ENCODE results near the gene ZNF892.

The ZNF892 gene

DNA sequence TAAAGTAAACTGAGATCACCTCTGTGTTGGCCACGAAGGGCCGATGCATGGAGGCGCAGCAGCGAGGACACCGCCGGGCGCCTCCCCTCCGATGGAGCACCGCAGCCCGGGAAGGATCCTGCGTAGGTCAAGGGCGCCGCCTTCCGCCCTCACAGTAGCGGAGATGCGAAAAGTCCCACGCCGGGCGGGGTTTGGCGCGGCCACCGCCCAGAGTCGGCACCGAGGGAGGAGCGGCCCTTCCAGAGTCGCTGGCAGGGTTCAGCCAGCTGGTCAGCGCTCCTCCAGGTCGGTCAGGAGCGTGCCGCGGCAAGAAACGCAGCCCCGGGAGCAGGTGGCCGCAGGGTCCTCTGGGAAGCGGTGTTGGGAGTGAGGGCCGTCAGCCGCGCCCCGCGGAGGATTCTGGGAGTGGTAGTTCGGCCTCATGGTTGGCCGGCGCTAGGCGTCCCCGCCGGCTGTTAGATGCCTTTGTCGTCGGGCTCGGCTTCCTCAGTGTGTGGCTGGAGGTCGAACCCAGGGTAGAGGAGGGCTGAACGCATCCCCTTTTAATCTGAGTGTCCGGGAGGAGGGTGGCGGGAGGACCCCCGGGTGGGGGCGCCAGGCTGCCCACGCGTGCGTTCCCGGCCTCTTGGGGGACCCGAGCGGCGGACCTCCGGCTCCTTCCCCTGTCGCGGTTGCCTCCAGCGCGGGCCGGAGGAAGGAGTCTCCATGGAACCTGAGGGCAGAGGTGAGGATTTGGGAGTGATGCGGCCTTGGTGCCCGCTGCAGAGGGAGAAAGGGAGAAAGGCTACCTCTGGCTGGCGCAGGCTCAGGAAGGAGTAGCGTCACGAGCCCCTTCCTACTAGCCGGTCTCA, at the start of gene ZNF892:
Gene ZNF892 (plus strand): TSS at position 411 of the 851 bp plus-strand sequence. CDS start 295 bp downstream, at position 706.
- DNase-seq = peak; percentile 83

DNA sequence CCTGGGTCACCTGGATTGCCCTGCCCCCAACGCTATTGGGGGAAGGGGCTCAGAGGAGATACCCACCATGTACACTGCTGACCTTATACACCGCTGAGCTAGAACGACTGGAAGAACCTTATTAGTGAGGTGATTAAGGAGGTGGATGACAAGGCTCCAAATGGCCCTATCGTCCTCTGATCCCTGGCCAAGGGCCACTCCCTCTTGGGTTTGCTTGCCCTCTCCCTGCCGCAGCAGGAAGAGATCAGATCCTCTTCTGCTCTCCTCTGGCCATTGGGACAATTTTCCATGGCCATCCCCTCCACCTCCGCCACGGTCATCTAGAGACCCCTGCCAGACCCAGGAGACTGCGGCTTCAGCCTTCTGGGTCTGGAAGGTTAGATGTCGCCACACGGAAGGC, 48.9 kb upstream of the ZNF892 start:
- DNase-seq = no peak

DNA sequence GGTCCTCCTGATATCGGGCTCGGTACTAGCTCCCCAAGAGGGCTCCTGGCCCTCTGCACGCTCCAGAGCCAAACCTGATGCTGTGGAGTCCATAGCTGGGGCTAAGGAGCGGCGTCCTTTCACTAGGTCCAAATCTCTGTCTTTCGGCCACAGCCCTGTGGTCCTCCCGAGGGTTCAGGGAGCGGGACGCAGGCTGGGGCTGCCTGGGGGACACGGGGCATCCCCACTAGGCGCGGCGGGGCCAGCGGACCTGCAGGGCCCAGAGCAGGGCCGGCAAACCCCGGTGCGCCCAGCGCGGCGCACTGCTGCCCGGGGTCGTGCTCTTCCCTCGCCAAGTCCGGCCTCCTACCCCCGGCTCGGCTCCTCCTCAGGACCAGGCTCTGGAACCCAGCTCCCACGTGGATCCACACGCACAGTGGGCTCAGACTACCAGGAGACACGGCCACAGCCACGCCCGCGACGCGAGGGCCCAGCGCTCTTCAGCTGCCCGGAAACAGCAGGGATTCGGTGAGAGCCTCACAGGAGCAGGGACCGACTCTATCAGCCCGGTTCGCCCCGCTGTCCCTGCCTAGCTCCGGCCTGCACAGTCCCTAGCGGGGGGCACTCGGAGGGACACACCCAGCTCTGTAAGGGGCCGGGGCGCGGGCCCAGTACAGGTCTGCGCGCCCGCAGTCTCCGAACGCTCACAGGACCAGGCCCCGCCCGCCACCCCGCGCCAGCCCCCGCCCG, 48.3 kb upstream of the ZNF892 start:
- peak; percentile 31 for DNase-seq

DNA sequence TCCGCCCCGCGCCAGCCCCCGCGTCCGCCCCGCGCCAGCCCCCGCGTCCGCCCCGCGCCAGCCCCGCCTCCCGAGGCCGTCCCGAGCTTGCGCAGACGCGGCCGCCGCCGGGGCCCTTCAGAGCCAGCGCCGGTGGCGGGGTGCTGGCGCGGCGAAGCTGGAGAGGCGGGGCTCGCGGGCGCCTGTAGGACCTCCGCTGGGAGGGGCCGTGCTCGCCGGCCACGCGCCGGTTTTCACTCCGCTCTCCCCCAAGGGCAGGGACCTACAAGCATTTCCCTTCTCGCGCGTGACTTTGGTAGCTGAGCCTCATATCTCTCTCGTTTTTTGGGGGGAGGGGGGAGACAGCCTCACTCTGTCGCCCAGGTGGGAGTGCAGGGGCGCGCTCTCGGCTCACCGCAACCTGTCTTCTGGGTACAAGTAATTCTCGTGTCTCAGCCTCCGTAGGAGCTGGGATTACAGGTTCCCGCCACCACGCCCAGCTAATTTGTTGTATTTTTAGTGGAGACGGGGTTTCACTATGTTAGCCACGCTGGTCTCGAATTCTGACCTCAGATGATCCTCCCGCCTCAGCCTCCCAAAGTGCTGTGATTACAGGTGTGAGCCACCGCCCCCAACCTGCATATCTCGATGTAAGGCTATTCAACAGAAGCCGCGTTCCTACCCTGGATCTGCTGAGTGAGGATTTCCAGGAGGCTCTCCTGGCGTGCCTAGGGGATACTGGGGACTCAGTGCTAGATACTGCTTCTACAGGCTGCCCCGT, 47.5 kb upstream of the ZNF892 start, which contains the start of gene ZNF514:
Gene ZNF514 (minus strand): TSS at position 159 of the 760 bp plus-strand sequence. CDS start 6,595 bp downstream, outside the sequence.
- DNase-seq = peak; percentile 74

DNA sequence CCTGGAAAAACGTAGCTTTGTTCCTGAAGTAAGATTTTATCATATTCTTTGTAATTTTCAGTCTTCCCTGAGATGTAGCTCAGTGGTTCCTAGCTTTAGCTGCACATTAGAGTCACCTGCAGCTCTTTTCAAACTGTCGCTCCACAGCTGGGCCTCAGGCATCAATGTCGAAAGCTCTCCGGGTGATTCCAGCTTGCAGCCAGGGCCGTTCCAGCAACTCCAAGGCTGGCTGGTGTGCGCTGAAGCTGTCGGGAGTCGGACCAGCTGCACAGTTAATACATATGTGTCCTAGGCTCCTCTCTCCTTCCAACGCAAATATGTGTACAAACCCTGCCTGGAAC, 42.3 kb upstream of the ZNF892 start:
- no peak for DNase-seq

DNA sequence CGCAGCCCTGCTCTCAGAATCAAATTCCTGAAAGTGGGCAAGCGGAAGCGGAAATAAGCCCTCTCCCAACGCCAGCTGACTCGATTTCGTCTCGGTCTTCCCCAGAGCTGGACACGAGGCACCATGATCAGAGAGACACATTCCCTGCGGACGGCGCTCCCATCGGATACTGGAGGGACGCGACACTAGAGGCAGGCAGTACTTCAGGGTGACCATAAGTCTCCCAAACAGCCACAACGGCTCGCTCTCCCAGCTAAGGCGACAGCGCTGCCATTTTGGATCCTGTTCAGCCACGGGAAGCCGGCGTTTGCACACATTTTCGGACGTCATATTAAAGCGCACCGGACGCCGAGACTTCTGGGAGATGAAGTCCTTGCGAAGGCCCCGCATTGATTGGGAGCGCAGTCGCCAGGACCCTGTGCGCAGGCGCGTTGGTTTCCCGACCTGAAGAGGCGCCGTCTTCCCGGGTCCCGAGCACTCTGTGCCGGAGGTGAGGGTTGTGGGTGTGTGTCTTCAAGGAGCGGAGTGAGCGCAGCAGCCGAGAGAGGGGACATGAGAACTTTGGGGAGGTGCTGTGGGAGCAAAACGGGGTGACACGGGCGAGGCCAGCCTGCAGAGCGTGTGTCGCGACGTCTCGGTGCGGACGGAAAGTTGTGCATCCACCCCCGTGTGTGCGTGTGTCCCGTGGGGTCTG, 41.8 kb upstream of the ZNF892 start, which contains the start of gene ZNF2:
Gene ZNF2 (plus strand): TSS at position 439 of the 694 bp plus-strand sequence. CDS start 10,418 bp downstream, outside the sequence.
- DNase-seq = peak; percentile 98

DNA sequence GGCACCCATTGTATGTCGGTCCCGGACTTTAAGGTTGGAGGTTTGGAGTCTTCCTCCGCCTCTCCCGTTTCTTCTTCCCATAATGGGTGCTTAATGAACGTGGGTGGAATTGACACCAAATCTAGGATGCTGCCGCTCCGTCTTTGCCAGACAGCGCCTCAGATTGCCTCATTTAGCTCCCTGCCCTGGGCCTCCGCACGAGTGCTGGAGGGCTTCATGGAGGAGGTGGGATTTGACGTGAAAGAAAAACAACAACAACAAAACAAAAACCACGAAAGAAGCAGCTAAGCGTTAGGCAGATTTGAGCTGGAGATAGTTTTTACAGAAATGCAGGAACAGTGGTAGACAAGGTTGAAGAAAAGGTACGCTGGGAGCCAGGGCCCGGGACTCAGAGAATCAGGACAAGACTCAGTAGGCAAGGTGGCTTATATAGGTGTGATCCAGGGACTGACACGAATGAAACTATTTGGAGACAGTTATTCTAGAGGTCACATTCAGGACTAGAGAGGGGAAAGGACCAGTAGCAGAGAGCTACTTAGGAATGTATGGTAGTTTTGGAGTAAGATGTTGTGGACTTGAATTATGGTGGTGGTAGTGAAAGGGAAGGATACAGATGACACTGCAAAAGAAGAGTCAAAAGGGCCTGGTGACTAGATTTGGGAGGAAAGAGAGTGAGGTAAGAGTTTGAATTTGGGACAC, 41.1 kb upstream of the ZNF892 start:
- no peak for DNase-seq

DNA sequence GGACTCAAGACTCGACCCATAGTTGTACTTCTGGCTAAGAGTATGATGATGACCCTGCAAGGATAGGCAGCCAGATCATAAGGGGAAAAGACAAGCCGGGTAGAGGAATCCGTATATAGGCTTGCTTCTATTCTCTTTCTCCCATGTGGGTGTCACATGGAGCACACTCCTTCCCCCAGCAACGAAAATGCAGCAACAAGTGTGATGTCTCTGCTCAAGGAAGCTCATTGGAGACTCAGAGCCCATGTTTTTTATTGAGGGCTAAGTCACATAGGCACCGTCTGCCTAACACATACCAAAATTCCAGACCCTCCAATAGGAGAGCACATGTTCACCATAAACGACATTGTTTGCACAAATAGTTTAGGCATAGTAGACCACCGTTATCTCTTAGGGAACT, 35.4 kb upstream of the ZNF892 start:
- no peak for DNase-seq

DNA sequence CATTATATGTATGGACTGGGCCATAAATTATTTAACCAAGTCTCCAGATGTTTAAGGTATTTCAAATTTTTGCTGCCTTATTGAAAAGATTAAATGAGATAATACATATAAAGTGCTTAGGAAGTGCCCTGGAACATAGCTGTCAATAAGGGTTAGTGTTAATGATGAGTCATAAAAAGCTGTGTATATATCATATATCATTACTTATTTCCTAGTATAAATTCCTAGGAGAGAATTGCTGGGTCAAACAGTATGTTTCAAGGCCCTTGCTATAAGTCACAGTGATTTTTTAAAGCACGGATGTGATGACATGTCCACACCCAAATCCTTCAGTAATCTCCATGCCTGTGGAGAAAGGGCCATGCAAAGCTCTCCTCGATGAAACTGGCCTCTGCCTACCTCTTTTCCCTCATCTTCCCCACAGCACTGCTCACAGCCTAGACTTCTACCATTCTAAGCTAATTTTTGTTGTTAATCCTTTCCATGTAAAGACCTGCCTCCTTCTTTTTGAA, 33.2 kb upstream of the ZNF892 start:
- no peak for DNase-seq

DNA sequence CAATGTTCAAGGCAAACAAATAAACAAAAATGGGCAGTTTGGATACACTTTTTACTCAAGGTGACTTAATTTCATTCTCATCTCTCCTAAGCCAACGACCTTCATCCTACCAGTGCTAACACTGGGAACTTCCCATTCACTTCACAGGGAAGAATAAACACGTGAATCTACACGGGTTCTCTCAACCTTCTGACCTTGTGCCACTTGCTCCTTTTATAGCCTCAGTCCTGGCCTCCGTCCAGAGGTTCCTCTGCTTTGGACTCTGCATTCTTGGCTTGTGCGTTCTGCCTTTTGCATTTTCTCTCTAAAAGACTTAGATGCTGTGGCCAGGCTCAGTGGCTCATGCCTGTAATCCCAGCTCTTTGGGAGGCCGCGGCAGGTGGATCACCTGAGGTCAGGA, 27.9 kb upstream of the ZNF892 start:
- no peak for DNase-seq

DNA sequence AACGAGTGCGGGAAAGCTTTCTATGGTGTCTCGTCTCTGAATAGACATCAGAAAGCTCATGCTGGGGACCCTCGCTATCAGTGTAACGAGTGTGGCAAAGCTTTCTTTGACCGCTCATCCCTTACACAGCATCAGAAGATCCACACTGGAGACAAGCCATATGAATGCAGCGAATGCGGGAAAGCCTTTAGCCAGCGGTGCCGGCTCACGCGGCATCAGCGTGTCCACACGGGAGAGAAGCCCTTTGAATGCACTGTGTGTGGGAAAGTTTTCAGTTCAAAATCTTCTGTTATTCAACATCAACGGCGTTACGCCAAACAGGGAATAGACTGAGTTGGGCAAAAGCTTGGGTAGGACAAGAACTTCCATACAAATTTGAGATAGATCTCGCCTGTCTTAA, 25.5 kb upstream of the ZNF892 start:
- no peak for DNase-seq

DNA sequence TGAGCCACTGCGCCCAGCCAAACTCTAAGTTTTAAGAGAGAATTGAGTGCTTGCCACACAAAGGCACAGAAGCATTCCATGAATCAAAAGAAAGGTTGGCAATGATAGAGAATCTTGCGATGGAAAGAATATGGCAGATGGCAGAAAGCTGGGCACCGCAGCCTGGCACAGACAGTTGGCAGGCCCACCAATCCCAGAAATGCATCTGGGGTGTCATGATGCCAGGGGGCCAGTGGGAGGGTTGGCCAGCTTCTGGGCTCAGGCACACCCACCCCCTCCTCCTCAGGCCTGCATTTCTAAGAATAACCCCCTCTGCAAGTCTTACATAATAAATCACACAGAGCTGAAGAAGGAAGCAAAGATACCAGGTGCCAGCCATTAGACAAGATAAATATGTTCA, 22.1 kb upstream of the ZNF892 start:
- DNase-seq = no peak

DNA sequence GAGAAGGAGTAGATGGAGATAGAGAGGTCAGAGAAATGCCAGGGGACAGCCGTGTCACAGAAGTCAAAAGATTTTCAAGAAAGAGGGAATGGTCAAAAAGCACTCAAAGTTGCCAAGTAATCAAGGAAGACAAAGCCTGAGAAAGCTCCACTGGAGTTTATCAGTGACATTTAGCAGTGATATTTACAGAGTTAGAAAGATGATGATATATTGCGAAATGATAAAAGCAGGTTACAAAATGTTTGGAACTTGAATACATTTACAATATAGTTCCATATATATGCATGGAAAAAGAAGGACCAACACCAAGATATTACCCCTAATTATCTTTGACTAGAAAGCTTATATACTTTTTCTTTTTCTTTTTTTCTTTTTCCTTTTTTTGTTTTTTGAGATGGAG, 21.3 kb upstream of the ZNF892 start:
- DNase-seq = no peak

DNA sequence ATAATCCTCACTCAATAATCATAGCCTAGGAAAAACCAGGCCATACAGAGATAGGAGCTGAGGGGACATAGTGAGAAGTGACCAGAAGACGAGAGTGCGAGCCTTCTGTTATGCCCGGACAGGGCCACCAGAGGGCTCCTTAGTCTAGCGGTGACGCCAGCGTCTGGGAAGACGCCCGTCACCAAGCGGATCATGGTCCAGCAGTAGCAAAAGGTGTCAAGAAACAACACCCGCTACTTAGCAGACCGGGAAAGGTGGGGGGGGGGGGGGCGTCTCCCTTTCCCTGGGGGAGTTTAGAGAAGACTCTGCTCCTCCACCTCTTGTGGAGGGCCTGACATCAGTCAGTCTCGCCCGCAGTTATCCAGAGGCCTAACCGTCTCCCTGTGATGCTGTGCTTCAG, 14.4 kb upstream of the ZNF892 start:
- peak; percentile 17 for DNase-seq

DNA sequence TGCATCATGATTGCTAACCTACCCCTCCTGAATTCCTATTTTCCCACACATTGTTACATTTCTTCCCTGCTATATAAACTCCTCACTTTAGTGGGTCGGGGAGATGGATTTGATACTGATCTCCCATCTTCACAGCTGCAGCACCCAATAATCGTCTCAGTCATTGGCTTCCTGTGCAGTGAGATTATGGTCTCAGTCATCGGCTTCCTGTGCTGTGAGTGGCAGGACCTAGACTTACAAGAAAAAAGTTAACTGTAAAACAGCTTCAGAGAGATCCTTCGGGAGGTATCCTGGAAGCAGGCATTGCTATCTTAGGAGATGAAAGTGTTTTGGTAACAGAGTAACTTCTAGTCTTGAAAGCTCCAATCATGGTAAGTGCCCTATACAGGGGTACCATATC, 3.4 kb upstream of the ZNF892 start:
- no peak for DNase-seq

DNA sequence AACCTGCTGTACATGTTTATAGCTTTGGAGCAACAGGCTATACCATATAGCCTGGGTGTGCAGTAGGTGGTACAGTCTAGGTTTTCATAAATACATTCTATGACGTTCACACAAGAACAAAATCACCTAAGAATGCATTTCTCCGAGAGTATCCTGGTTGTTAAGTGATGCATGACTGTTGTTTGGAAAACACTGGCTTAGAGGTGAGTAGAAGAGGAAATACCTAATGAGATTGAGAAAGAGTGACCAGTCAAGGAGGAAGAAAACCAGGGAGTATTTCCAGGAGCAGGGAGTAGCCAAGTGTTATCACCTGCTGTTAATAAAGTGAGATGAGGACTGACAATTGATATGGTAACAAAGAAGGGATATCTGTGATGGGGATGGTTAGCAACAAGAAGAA, 2.9 kb upstream of the ZNF892 start:
- no peak for DNase-seq

DNA sequence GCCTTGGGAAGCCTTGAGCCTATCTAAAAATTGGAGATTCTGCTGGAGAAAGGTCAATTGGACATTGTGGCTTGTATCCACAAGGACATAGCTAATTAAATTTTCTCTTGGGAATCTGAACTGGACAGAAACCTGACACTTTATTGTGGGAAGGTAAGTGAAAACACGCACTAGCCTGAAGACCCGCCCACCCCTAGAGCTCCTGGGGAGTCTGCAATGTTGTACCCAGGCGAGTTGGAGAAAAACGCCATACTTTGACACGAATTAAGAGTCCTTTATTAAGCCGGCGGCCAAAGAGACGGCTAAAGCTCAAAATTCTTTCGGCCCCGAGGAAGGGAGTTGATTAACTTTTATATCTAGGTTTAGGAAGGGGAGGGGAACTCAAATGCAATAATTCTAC, 1.2 kb upstream of the ZNF892 start:
- no peak for DNase-seq

DNA sequence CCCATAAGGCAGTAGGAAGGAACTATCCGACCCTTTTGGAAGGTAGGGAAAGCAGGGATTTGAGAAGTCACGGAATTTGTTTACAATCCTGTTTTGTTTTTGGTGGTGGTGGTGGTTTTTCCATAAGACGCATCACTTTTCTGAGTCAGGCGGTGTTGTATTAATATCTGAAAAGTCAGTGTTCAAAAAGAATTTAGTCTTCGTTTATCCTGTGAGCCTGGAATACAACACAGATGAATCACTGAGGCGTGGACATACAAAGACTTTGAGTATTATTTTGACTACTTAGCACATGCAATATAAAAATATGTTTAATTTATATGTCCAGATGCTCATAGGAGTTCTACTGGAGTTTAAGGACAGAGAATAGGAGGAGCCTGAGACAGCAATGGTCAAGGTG, 785 bp downstream of the ZNF892 start:
- peak; percentile 7 for DNase-seq

DNA sequence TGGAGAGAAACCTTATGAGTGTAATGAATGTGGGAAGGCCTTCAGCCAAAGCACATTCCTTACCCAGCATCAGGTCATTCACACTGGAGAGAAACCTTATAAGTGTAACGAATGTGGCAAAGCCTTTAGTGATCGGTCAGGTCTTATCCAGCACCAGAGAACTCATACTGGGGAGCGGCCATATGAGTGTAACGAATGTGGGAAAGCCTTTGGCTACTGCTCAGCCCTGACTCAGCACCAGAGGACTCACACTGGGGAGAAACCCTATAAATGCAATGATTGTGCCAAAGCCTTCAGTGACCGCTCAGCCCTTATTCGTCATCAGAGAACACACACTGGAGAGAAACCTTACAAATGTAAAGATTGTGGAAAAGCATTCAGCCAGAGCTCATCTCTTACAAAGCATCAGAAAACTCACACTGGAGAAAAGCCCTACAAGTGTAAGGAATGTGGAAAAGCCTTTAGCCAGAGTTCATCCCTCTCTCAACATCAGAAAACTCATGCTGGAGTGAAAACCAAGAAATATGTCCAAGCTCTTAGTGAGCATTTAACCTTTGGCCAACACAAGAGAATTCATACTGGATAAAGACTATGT, 7.8 kb downstream of the ZNF892 start:
- DNase-seq = no peak

DNA sequence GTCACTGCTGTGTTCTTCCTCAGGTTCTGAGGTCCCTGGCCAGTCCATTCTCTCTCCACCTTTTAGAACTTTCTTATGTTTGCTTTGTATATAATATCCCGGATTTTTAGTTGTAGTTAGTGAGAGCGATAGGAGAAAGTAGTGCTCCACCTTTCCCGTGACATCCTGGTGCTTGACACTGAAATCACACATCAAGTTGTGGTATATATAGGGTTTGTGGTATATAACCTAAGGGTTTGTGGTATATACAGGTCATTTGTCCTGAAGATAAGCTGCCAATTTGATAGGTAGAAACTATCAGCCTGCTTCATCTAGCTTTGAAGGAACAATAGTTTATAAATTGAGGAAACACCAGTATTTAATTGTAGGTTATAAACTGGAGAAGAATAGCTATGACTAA, 13.1 kb downstream of the ZNF892 start:
- DNase-seq = no peak

DNA sequence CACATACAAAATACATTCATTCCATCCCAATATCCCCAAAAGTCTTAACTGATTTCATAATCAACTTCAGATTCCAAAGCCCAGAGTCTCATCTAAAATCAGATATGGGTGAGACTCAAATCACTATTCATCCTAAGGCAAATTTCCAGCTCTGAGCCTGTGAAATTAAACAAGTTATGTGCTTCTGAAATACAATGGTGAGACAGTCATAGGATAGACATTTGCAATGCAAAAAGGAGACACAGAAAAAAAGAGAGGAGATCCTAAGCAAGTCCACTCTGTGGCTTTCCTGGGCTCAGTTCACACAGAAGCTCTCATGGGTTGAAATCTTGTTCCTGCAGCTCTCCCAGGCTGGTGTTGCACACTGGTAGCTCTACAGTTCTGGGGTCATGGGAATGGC, 18.3 kb downstream of the ZNF892 start:
- no peak for DNase-seq
